ENCODE results near the gene AP3S2. TPM values are rescaled to one million over a fixed set of nuclear protein-coding genes. Genes with fewer than 3 reads are reported as not detected.
"Not testable (repeated sequence)": the region's sequence is repeated elsewhere in the genome, so short reads cannot be mapped to it uniquely, and the experiment has no call there.

The AP3S2 gene
- total RNA-seq, 4 donors from 2014 or later: 18.2 to 49.0 (median 30.3) TPM

GRCh38 chr15:89876396-89877082, 17.3 kb downstream of the AP3S2 start:
- Histone ChIP-seq H3K27me3 (no peaks in the 10 kb centered on the region), H3K27ac (no peak overlapping the region), H3K4me3 (no peak overlapping the region), H3K4me1 (peaks cover 0 to 5% (median 0%) of the 10 kb centered on the region in 3 donors), H3K9me3 (no peaks in the 10 kb centered on the region), H3K36me3 (peaks cover 0 to 79% (median 6%) of the 10 kb centered on the region in 3 donors)
- intact Hi-C loops (cut with DNase I): loop anchor here (5.0 kb wide), 1 partner anchor 114 kb away; no protein-coding TSS in a partner anchor
- DNase-seq: no peak
- 80 to 90% methylated on average over 4 of the region's 4 CpGs for WGBS, 2 donors
- TF ChIP-seq POLR2A (IDR thresholded peaks at IDR 0.05) (no peak), CTCF (IDR thresholded peaks at IDR 0.05) (no peak)

- peaks cover 0 to 79% (median 6%) of the 10 kb centered on the region in 3 donors for H3K36me3 ChIP-seq
- H3K27ac ChIP-seq: no peak overlapping the region
- 85 to 95% methylated on average over 6 of the region's 6 CpGs for WGBS, 2 donors
- DNase-seq: no peak
- H3K4me3 ChIP-seq: no peak overlapping the region
- H3K4me1 ChIP-seq: peaks cover 0 to 5% (median 0%) of the 10 kb centered on the region in 3 donors
- TF ChIP-seq CTCF (IDR thresholded peaks at IDR 0.05) (no peak), POLR2A (IDR thresholded peaks at IDR 0.05) (no peak)
- intact Hi-C loops (cut with DNase I): loop anchor here (5.0 kb wide), 1 partner anchor 113 kb away; no protein-coding TSS in a partner anchor
- H3K9me3 ChIP-seq: no peaks in the 10 kb centered on the region
- H3K27me3 ChIP-seq: no peaks in the 10 kb centered on the region
These were observed 18.1 kb downstream of the AP3S2 start for GRCh38 chr15:89875741-89876140.

- H3K4me1 ChIP-seq: peaks cover 0 to 5% (median 0%) of the 10 kb centered on the region in 3 donors
- peak; percentile 8 for DNase-seq
- WGBS, 2 donors: 25 to 29% methylated on average over 10 of the region's 10 CpGs
- H3K36me3 ChIP-seq: peaks cover 0 to 79% (median 13%) of the 10 kb centered on the region in 3 donors
- no peak overlapping the region for H3K4me3 ChIP-seq
- H3K9me3 ChIP-seq: no peaks in the 10 kb centered on the region
- TF ChIP-seq POLR2A (IDR thresholded peaks at IDR 0.05): no peak
- TF ChIP-seq CTCF (IDR thresholded peaks at IDR 0.05): peak; percentile 65 to 95 (median 92)
- H3K27ac ChIP-seq: no peak overlapping the region
- no peaks in the 10 kb centered on the region for H3K27me3 ChIP-seq
- intact Hi-C loops (cut with DNase I): loop anchor here (5.0 kb wide), 1 partner anchor 113 kb away; no protein-coding TSS in a partner anchor
These were observed 18.7 kb downstream of the AP3S2 start for GRCh38 chr15:89874926-89875564.

- intact Hi-C loops (cut with DNase I): no loop called here
- peaks cover 0 to 5% (median 0%) of the 10 kb centered on the region in 3 donors for H3K4me1 ChIP-seq
- peaks cover 0 to 54% (median 9%) of the 10 kb centered on the region in 3 donors for H3K36me3 ChIP-seq
- no peaks in the 10 kb centered on the region for H3K9me3 ChIP-seq
- no peak for DNase-seq
- WGBS, 2 donors: 95 to 97% methylated on average over 4 of the region's 4 CpGs
- H3K27ac ChIP-seq: no peak overlapping the region
- no peak for TF ChIP-seq CTCF (IDR thresholded peaks at IDR 0.05)
- TF ChIP-seq POLR2A (IDR thresholded peaks at IDR 0.05): no peak
- no peak overlapping the region for H3K4me3 ChIP-seq
- H3K27me3 ChIP-seq: no peaks in the 10 kb centered on the region
These were observed 23.0 kb downstream of the AP3S2 start for GRCh38 chr15:89870688-89871288.

- Histone ChIP-seq H3K27me3 (no peaks in the 10 kb centered on the region), H3K27ac (no peak overlapping the region), H3K4me1 (peaks cover 0 to 4% (median 0%) of the 10 kb centered on the region in 3 donors), H3K36me3 (peaks cover 0 to 56% (median 7%) of the 10 kb centered on the region in 3 donors), H3K9me3 (no peaks in the 10 kb centered on the region), H3K4me3 (no peak overlapping the region)
- TF ChIP-seq CTCF (IDR thresholded peaks at IDR 0.05): no peak
- intact Hi-C loops (cut with DNase I): no loop called here
- WGBS, 2 donors: 93 to 96% methylated on average over 5 of the region's 5 CpGs
- DNase-seq: no peak
These were observed 23.8 kb downstream of the AP3S2 start for GRCh38 chr15:89870006-89870405.

GRCh38 chr15:89869490-89869889, 24.3 kb downstream of the AP3S2 start:
- H3K27ac ChIP-seq, DNase-seq: not testable (repeated sequence)

More at GRCh38 chr15:89869490-89869889, 24.3 kb downstream of the AP3S2 start:
- H3K36me3 ChIP-seq: peaks cover 0 to 62% (median 7%) of the 10 kb centered on the region in 3 donors
- intact Hi-C loops (cut with DNase I); H3K4me3 ChIP-seq; H3K4me1 ChIP-seq; H3K9me3 ChIP-seq; H3K27me3 ChIP-seq: not testable (repeated sequence)
- 81 to 94% methylated on average over 9 of the region's 9 CpGs for WGBS, 2 donors

Data from esophagus squamous epithelium (tissue), 5 donors.